DMS153 treated with DMSO at 0.1 percent for 48 hours (cell line): ENCODE measurements around the gene KRTAP4-12.
"Not testable (repeated sequence)": the region's sequence is repeated elsewhere in the genome, so short reads cannot be mapped to it uniquely, and the experiment has no call there.

Source experiments
- DNase-seq: peaks from one replicate; lab custom pipeline; 2025; ENCODE audit not compliant: unreplicated experiment; lab: John Stamatoyannopoulos, UW

KRTAP4-12 gene

DNA sequence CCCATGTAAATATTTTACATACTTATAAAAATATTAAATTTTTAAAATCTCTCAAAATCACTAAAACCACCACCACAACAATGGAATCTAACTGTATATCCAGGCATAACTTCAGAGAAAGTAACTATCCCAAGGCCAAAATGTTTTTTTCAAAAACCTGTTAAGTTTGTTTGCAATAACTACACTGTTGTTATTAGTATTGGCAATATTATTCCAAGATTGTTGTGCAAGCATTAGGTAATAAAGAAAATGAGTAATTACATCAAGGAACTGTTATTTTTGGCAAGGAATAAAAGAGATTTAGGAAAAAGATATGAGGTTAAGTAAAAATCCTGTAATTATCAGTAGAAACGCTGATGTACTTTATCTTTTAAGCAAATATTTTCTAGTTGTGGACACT is 3.4 kb upstream of the KRTAP4-12 start:
- DNase-seq, result no peak

- no peak for DNase-seq
Observed at GRCh38 chr17:41126412-41126811, 2.4 kb upstream of the KRTAP4-12 start.

- DNase-seq, result no peak
Observed at GRCh38 chr17:41125064-41125463, 1.1 kb upstream of the KRTAP4-12 start.

- DNase-seq, result not testable (repeated sequence)
Observed at GRCh38 chr17:41123292-41123990, 541 bp downstream of the KRTAP4-12 start.

DNA sequence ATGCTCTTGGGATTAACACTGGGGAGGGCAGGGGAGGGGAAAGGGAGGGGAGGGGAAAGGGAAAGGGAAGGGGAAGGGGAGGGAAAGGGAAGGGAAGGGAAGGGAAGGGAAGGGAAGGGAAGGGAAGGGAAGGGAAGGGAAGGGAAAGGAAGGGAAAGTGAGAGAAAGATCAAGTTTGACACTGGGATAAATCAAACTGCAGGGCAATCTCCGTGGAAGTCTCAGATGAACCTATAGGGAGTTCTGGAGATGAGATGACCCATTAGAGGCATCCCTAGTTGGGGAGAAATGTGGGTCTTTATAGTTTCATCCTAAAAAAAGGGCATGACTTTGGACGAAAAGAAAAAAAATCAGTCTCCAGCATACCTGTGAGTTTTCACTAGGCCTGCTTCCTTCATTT is 2.2 kb downstream of the KRTAP4-12 start:
- DNase-seq, result no peak

DNA sequence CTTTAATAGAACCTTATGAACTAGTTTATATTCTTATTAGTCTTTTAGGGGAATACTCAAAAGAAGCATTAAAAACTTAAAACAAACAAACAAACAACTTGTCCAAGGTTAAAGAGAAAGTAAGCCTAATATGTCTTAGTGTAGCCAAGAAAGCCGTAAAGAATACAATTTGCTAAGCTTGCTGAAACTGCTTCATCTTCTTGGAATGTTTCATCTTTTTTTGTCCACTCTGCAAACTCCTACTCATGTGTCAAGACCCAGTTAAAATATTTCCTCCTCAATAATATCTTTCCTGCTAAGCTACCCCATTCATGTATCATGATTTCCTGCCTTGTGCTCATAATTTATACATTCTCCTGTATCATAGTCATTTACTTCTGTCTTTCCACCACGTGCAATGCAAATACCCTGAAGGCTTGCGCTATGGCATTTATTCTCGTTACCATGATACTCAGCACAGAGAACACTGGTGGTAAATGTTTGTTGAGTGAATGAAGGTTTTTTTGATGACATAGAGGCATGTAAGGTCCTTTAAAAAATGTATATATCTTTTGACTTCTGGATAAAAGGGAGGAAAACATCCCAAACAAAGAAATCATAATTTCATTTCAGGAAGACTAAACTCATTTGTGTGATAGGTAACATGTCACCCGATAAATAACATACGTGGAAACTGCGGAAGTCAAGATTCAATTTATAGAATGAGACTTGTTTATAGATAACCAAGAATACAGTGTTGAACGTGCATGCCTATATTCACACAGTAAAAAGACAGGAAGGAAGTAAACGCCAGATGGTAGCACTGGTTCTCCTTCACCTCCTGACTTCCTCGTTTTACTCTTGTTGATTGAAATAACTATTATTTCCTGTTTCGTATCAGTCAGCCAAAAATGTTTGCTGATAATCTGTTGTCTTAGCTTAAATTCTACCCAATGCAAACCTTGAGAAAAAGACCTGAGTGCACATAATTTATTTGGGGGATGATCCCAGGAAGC is 4.0 kb downstream of the KRTAP4-12 start:
- DNase-seq, result not testable (repeated sequence)

- DNase-seq, result no peak
Observed at GRCh38 chr17:41118721-41119120, 5.3 kb downstream of the KRTAP4-12 start.

- DNase-seq, result not testable (repeated sequence)
Observed at GRCh38 chr17:41117846-41118386, 6.1 kb downstream of the KRTAP4-12 start, which contains the start of gene KRTAP4-11. KRTAP4-11 (minus strand) TSS chr17:41118373; CDS start chr17:41118315, 58 bp downstream.

DNA sequence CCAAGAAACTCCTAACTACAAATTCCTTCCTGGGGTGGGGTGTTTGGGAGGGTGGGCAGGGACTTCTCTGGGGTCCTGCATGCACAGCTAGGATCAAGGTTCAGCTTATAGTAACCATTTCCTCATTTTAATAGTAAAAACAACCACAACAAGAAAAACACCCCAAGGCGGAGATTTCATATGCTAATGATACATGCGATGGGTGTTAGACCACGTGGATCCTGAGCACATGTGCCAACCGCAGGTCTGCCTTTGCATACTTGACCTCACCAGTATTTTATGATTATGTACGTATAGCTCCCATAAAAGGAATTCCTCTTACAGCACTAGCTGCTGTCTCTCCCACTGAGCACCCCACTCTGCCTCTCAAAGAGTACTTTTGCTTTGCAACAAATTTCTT is 7.7 kb downstream of the KRTAP4-12 start:
- no peak for DNase-seq

DNA sequence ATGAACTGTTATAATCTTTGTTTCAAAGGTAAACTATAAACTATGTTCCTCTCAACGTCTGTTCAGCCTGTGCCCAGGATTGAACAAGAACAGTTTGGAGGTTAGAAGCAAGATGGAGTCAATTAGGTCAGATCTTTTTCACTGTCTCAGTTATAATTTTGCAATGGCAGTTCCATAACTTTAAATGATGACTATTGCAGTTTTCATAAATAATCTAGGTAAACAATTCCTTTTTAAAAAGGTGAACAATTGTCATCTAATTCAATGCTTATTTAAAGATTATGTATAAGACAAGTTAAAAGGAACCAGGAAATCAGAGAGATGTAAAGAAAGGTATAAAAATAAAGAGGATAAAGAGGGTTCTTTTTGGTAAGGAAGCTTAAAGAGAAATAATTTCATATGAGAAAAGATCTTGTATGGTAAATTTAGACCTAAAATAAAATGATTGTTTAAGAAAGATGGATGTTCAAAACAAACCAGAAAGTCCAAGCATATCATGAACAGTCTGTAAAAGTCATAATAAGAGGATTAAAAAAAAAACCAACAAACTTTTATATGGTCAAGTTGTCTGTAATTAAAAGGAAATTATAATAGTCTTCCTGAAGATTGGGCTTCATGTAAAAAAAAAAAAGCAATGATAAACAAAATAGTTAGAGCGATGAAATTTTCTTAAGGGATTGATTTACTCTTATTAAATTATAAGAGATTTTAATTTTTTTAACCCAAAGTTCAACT is 12.7 kb downstream of the KRTAP4-12 start:
- DNase-seq, result no peak

DNA sequence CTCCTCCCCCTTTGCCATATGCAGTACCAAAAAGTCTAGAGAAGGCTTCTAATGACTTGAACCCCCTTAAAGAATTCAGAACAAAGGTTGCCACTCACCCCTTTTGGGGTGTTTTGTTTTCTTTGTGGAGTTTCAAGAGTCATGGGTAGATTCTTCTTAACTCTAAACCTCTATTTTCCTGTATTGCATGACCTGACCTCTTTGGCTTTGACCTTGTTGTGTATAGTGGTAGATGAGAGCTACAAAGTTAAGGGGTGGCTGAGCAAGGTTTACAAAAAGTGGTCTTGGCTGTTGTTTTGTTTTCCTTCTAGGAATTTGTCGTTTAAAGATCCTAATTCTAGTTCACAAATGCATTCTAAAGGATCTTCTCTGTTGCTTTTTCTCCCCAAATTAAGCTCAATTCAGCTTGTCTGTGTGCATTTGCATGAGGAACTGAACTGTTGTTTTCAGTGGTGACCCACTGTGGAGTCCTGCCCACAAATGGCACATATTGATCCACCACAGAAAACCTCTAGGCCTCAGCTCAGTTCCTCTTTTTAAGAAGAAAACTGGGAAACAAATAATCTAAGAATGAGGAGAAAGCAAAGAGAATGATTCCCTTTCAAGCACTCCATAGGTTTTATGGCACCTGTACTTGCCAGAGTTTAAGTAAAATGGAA is 15.1 kb downstream of the KRTAP4-12 start:
- DNase-seq, result not testable (repeated sequence)

- DNase-seq, result no peak
Observed at GRCh38 chr17:41107941-41108450, 16.0 kb downstream of the KRTAP4-12 start.

GRCh38 chr17:41105347-41105746 is 18.6 kb downstream of the KRTAP4-12 start, which contains the start of gene KRTAP4-9:
KRTAP4-9 (plus strand) TSS chr17:41105389; CDS start chr17:41105389, 0 bp downstream.
- not testable (repeated sequence) for DNase-seq

DNA sequence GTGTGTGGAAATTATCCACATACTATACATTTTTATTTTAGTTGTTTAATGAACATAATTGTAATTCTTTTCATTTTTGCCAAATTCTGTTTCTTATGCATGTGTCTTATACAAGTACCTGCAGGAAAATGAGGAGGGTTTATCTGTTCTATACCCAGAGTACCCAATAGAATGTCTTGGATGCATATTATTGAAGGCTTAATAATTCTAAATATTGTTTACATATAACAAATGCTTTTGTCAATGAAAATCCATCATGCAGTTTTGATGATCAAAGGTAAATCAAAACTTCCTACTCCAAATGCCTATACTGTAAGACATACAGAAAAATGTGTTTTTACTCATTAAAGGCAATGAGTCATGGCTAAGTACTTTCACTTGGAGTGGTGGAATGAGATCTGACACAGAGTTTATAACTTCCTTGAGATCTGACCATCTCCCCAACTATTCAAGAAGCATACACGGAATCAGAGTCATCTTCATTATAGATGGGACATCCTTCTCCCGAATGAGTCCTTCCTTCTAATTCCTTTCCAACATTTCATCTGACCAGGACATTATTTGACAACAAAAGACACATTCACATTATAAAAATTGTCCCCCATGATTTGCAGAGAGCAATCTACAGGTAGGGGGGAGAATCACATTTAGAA is 19.5 kb downstream of the KRTAP4-12 start:
- not testable (repeated sequence) for DNase-seq

GRCh38 chr17:41103896-41104295 is 20.1 kb downstream of the KRTAP4-12 start:
- DNase-seq, result no peak

- no peak for DNase-seq
Observed at GRCh38 chr17:41101586-41102259, 22.3 kb downstream of the KRTAP4-12 start, which contains the start of gene KRTAP4-16. KRTAP4-16 (minus strand) TSS chr17:41102209; CDS start chr17:41102209, 0 bp downstream.

GRCh38 chr17:41099682-41100480 is 24.1 kb downstream of the KRTAP4-12 start:
- DNase-seq, result not testable (repeated sequence)

- no peak for DNase-seq
Observed at GRCh38 chr17:41098481-41098880, 25.5 kb downstream of the KRTAP4-12 start.
